ENCODE data around the gene BCL10. TPM values are rescaled to one million over a fixed set of nuclear protein-coding genes. Genes with fewer than 3 reads are reported as not detected.

Gene BCL10
- total and polyA plus RNA-seq, 2 of the 8 experiments (the other 6 are each of a cell fraction or from before 2014, with no cell fraction given): 7.4 to 29.6 TPM

DNA sequence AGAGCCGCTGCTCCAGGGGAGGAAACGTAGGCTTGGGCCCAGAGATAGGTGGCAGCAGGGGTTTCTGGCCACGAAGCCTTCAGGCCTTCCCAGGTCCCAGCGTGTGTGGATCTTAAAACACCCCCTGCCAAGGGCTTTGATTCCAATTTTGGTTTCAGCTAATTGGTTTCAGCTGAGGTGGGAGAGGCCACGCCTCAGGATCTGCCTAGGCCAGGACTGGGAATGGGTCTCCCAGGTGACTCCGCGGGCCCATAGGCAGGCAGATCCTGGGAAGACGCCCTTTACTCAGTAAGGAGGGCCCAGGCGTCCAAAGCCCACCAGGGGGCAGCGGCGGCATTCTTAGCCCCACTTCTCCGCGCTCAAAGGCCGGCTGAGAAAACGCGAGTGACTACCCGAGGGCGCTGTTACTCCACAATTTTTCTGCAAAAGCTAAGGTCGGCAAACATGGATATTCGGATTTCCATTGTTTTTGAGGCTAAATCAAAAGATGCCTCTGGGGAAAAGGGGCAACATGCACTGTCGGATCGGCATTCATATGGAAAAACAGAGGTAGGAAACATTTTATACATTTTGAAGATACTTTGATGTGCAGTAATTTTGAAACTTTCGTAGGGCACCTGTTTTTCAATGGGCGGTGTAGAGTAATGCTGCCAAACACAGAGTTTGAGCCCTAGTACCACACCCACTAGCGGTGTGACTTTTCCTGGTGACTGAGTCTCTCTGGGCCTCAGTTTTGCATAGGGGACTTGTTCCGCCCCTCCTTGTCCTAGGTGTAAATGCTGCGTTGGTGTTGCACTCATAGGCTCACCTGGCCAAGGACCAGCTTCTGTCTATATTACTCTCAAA lies 31.8 kb upstream of the BCL10 start (continued):
- no peak for TF ChIP-seq HDAC6 (IDR thresholded peaks at IDR 0.05; ENCODE audit: low read depth, low read length)
- TF ChIP-seq YY1 (IDR thresholded peaks at IDR 0.05; ENCODE audit: low read depth, low read length): peak; percentile 61
- no peak for TF ChIP-seq SUZ12 (IDR thresholded peaks at IDR 0.05; ENCODE audit: low read length)
- TF ChIP-seq RBBP5 (IDR thresholded peaks at IDR 0.05; ENCODE audit: borderline replicate concordance, low read depth, low read length): no peak
- no peak for TF ChIP-seq NANOG (IDR thresholded peaks at IDR 0.05; ENCODE audit: insufficient read depth, low read depth, low read length, poor library complexity, severe bottlenecking)

All from H1 (cell line).